Measurements from ENCODE around the gene ZRANB3. TPM values are rescaled to one million over a fixed set of nuclear protein-coding genes. Genes with fewer than 3 reads are reported as not detected.

Gene ZRANB3
- total RNA-seq, 4 donors from 2014 or later, result 1.6 to 7.4 (median 2.8) TPM

DNA sequence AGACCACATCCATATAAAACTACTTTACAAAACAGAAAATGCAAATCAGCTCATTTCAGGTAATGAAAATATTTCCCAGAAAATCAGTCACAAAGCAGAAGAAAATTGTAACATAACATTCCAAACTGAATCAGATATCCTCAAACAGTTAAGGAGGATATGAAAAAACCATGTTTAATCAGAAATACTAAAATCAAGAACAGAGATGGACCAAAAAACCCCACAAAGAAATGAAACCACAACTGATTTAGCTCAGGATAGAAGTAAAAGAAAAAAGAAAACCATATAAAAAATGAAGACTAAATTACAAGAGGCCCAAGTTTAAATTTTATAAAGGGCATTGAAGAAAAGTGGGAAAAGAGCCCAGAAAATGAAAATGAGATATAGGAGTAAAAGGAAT is 376.1 kb downstream of the ZRANB3 start:
- TF ChIP-seq, protein P1, sequence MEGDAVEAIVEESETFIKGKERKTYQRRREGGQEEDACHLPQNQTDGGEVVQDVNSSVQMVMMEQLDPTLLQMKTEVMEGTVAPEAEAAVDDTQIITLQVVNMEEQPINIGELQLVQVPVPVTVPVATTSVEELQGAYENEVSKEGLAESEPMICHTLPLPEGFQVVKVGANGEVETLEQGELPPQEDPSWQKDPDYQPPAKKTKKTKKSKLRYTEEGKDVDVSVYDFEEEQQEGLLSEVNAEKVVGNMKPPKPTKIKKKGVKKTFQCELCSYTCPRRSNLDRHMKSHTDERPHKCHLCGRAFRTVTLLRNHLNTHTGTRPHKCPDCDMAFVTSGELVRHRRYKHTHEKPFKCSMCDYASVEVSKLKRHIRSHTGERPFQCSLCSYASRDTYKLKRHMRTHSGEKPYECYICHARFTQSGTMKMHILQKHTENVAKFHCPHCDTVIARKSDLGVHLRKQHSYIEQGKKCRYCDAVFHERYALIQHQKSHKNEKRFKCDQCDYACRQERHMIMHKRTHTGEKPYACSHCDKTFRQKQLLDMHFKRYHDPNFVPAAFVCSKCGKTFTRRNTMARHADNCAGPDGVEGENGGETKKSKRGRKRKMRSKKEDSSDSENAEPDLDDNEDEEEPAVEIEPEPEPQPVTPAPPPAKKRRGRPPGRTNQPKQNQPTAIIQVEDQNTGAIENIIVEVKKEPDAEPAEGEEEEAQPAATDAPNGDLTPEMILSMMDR (IDR thresholded peaks at IDR 0.05), result no peak
- TF ChIP-seq POLR2A (IDR thresholded peaks at IDR 0.05), result no peak
- no peak overlapping the region for H3K27ac ChIP-seq
- H3K4me3 ChIP-seq, result no peak overlapping the region
- H3K9me3 ChIP-seq, result no peaks in the 10 kb centered on the region
- DNase-seq, result no peak
- H3K27me3 ChIP-seq, result no peaks in the 10 kb centered on the region
- no peaks in the 10 kb centered on the region for H3K4me1 ChIP-seq
- H3K36me3 ChIP-seq, result peaks cover 0 to 99% (median 0%) of the 10 kb centered on the region in 3 donors

DNA sequence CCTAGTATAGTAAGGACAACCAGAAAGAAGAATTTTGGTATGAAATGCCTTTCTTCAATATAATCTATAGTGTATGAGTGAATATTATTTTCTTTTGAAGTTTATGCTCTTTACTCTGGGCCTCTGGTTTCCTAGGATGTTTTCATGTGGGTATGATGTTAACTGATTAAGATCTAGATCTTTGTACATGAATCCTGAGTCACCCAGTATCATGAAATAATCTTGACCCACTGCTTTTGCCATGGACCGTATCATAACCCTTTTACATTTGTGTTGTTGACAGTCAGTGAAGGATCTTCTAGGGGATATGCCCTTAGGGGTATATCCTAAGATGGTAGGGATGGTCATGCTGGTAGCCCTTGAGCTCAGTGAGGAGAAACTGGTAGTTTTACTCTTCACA is 378.7 kb downstream of the ZRANB3 start:
- peaks cover 0 to 75% (median 0%) of the 10 kb centered on the region in 3 donors for H3K36me3 ChIP-seq

DNA sequence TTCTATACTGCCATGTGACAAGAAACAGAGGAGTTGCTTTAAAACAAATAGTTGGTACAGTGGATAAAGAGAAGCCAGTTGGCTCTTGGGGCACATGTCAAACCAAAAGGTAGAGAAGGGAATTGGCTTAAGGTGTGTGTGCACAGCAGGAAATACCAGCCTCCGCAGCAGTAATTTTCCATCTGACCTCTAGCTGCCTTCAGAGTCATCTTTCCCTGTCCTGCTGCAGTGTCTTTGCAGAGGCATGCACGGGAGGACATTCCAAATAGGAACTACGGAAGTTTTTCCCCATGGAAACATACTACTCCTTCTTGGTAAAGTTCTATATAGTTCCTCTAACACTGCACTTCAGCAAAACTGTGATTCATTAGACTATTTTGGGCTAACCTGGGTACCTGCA is 379.4 kb downstream of the ZRANB3 start:
- peaks cover 0 to 68% (median 0%) of the 10 kb centered on the region in 3 donors for H3K36me3 ChIP-seq
- no peak for DNase-seq
- no peaks in the 10 kb centered on the region for H3K27me3 ChIP-seq
- no peak for TF ChIP-seq POLR2A (IDR thresholded peaks at IDR 0.05)
- TF ChIP-seq, protein P1 (IDR thresholded peaks at IDR 0.05), result no peak
- H3K27ac ChIP-seq, result no peak overlapping the region
- H3K4me1 ChIP-seq, result no peaks in the 10 kb centered on the region
- no peak overlapping the region for H3K4me3 ChIP-seq
- H3K9me3 ChIP-seq, result no peaks in the 10 kb centered on the region

More for the DNA sequence above, 378.7 kb downstream of the ZRANB3 start:
- no peak overlapping the region for H3K27ac ChIP-seq
- H3K4me3 ChIP-seq, result no peak overlapping the region
- H3K27me3 ChIP-seq, result no peaks in the 10 kb centered on the region
- TF ChIP-seq, protein P1 (IDR thresholded peaks at IDR 0.05), result no peak
- TF ChIP-seq POLR2A (IDR thresholded peaks at IDR 0.05), result no peak
- H3K9me3 ChIP-seq, result no peaks in the 10 kb centered on the region
- no peak for DNase-seq
- no peaks in the 10 kb centered on the region for H3K4me1 ChIP-seq

DNA sequence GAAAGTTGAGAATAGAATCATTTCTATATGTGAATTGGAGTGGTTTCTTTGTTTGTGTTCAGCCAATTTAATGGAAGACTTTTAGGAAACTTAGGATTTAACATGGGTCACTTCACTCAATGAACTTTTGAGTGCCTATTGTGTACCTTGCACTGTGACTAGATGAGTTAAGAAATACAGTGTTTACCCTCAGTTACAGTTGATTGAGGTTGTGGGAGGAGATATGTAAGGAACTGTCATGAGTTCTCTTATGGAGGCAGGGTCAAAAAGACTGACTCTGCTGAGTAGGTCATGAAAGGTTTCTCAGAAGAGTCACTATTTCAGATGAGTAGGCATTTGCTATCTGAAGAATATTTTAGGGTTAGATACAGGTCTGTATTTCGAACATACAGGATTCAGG is 380.3 kb downstream of the ZRANB3 start:
- H3K27me3 ChIP-seq, result no peaks in the 10 kb centered on the region
- no peak for DNase-seq

GRCh38 chr2:135149251-135149650 is 381.8 kb downstream of the ZRANB3 start:
- Histone ChIP-seq H3K4me3 (no peak overlapping the region), H3K27me3 (no peaks in the 10 kb centered on the region), H3K4me1 (no peaks in the 10 kb centered on the region), H3K36me3 (peaks cover 0 to 50% (median 0%) of the 10 kb centered on the region in 3 donors), H3K27ac (no peak overlapping the region), H3K9me3 (no peaks in the 10 kb centered on the region)
- DNase-seq, result peak in 1 of 3 donors; percentile 52
- TF ChIP-seq, protein P1 (IDR thresholded peaks at IDR 0.05), result no peak
- TF ChIP-seq POLR2A (IDR thresholded peaks at IDR 0.05), result no peak

More for the DNA sequence above, 380.3 kb downstream of the ZRANB3 start:
- TF ChIP-seq, protein P1 (IDR thresholded peaks at IDR 0.05), result no peak
- no peak for TF ChIP-seq POLR2A (IDR thresholded peaks at IDR 0.05)
- H3K4me3 ChIP-seq, result no peak overlapping the region
- no peaks in the 10 kb centered on the region for H3K9me3 ChIP-seq
- no peak overlapping the region for H3K27ac ChIP-seq
- H3K4me1 ChIP-seq, result no peaks in the 10 kb centered on the region
- peaks cover 0 to 59% (median 0%) of the 10 kb centered on the region in 3 donors for H3K36me3 ChIP-seq

- TF ChIP-seq, protein P1 (IDR thresholded peaks at IDR 0.05), result no peak
- TF ChIP-seq POLR2A (IDR thresholded peaks at IDR 0.05), result no peak
- H3K4me3 ChIP-seq, result no peak overlapping the region
- no peaks in the 10 kb centered on the region for H3K4me1 ChIP-seq
- H3K36me3 ChIP-seq, result peaks cover 0 to 35% (median 0%) of the 10 kb centered on the region in 3 donors
- DNase-seq, result no peak
- H3K9me3 ChIP-seq, result peaks cover 0 to 5% (median 0%) of the 10 kb centered on the region in 4 donors
- H3K27me3 ChIP-seq, result no peaks in the 10 kb centered on the region
- no peak overlapping the region for H3K27ac ChIP-seq
These were observed 386.7 kb downstream of the ZRANB3 start for GRCh38 chr2:135144343-135144742.
